CD4-positive, alpha-beta T cell (primary cell): Measurements from ENCODE around the gene RAD9A. TPM values are rescaled to one million over a fixed set of nuclear protein-coding genes. Genes with fewer than 3 reads are reported as not detected.
A peak's percentile ranks its signal among the peaks of the same experiment; 100 is the strongest.

ENCODE experiments used
- ATAC-seq: fragments of 200-7000 bp; cut with Tn5 transposase; one replicate; pipeline ENCODE4 v1.10.0; 2022; ENCODE audit warnings: mild to moderate bottlenecking; ENCODE audit not compliant: poor library complexity
- CTCF ChIA-PET: fragments of 350-600 bp; sonication (Branson Sonifier 250); formaldehyde crosslinking; loops from one replicate; lab custom pipeline; 2021; ENCODE audit warnings: antibody characterized with exemption, inconsistent platforms; lab: Charles Lee
- POLR2A ChIA-PET: fragments of 350-600 bp; sonication (Branson Sonifier 250); formaldehyde crosslinking; loops from one replicate; lab custom pipeline; 2021; ENCODE audit warnings: antibody characterized with exemption, inconsistent platforms; lab: Charles Lee
- DNase-seq, 14 experiments: peaks; one replicate each; pipeline ENCODE4 v3.0.0-alpha.2; 2013 to 2020; ENCODE audit warnings: mixed read lengths in 2 of 14
- H3K27ac ChIP-seq, 2 donors: one replicate each; pipeline versions ENCODE4 v1.5.1 to v1.7.0; 2013; ENCODE audit warnings: low read length in 2 of 2, low read depth in 1 of 2, mild to moderate bottlenecking in 1 of 2
- H3K27me3 ChIP-seq, 2 experiments: 1 replicate in 1 of 2; 2 replicates in 1 of 2; pipeline versions ENCODE4 v1.6.1 to v1.7.0; 2013; ENCODE audit warnings: low read length in 2 of 2, control low read depth in 1 of 2, mild to moderate bottlenecking in 1 of 2, moderate library complexity in 1 of 2; ENCODE audit not compliant: insufficient read depth in 2 of 2, control insufficient read depth in 1 of 2
- H3K36me3 ChIP-seq: one replicate; pipeline ENCODE4 v1.6.1; 2013; ENCODE audit warnings: low read length, control low read depth; ENCODE audit not compliant: insufficient read depth
- H3K4me1 ChIP-seq: one replicate; pipeline ENCODE4 v1.6.1; 2013; ENCODE audit warnings: low read length, control low read depth; ENCODE audit not compliant: insufficient read depth
- H3K4me3 ChIP-seq: one replicate; pipeline ENCODE4 v1.5.1; 2013; ENCODE audit warnings: mild to moderate bottlenecking, low read length, moderate library complexity
- H3K9me3 ChIP-seq, 2 experiments: 1 replicate in 1 of 2; 2 replicates in 1 of 2; pipeline versions ENCODE4 v1.6.1 to v1.7.0; 2013; ENCODE audit warnings: low read length in 2 of 2, mild to moderate bottlenecking in 2 of 2, control low read depth in 1 of 2, moderate library complexity in 1 of 2; ENCODE audit not compliant: control insufficient read depth in 1 of 2, insufficient read depth in 1 of 2
- H3K27ac Mint-ChIP-seq: one replicate; pipeline ENCODE4 v1.8.0; 2020; ENCODE audit warnings: mixed read lengths
- H3K27me3 Mint-ChIP-seq: one replicate; pipeline ENCODE4 v1.8.0; 2021; ENCODE audit warnings: mixed read lengths
- H3K36me3 Mint-ChIP-seq: one replicate; pipeline ENCODE4 v1.8.0; 2021; ENCODE audit warnings: low read depth, mixed read lengths
- H3K4me1 Mint-ChIP-seq: one replicate; pipeline ENCODE4 v1.8.0; 2021; ENCODE audit warnings: low read depth, mixed read lengths
- H3K4me3 Mint-ChIP-seq: one replicate; pipeline ENCODE4 v1.8.0; 2020; ENCODE audit warnings: mild to moderate bottlenecking, mixed read lengths
- H3K9me3 Mint-ChIP-seq: one replicate; pipeline ENCODE4 v1.8.0; 2020; ENCODE audit warnings: mixed read lengths
- intact Hi-C, 2 experiments: fragments of 100-400 bp; cut with DNase I in 1 of 2; cut with micrococcal nuclease in 1 of 2; formaldehyde crosslinking; loops; one replicate each; pipeline versions ENCODE4 v1.15.1 to v1.9.0; 2023 to 2025; cut with DNase I, micrococcal nuclease
- total RNA-seq, 174 experiments: library from RNA in 2 of 174; stranded (reverse) in 2 of 174; gene quantifications; one replicate each; pipeline ENCODE4 v1.2.3 and lab custom pipeline; 2021 to 2026
- TF ChIP-seq, protein P1 (sequence below): fragments of 200-600 bp; IDR thresholded peaks from one replicate; pipeline ENCODE4 v1.8.0; 2022; ENCODE audit warnings: antibody characterized with exemption, mild to moderate bottlenecking

The RAD9A gene
- total RNA-seq, 2 experiments from 2014 or later: 19.3 to 20.3 TPM

DNA sequence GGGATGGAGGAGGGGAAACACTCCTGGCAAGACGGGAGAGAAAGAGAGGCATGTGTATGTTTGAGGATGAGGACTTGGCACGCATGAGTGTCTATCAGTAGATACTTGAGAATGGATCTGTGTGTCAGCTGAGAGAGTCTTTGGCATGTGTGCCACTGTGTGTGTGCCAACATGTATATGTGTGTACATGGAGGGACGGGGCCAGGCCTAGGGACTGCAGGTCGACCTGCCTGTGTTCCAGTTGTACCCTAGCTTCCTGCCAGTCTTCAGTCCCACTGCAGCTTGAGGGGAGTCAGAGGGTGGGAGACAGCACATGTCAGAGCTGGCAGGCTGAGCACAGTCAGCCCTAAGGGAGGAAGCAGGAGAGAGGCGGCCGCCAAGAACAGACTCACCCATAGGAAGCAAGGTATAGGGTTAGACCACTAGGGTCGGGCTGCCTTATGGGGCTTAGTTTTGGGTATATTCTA lies 24.0 kb upstream of the RAD9A start:
- peaks cover 75% of the 10 kb centered on the region for H3K4me1 Mint-ChIP-seq
- DNase-seq: no peak
- TF ChIP-seq, protein P1, sequence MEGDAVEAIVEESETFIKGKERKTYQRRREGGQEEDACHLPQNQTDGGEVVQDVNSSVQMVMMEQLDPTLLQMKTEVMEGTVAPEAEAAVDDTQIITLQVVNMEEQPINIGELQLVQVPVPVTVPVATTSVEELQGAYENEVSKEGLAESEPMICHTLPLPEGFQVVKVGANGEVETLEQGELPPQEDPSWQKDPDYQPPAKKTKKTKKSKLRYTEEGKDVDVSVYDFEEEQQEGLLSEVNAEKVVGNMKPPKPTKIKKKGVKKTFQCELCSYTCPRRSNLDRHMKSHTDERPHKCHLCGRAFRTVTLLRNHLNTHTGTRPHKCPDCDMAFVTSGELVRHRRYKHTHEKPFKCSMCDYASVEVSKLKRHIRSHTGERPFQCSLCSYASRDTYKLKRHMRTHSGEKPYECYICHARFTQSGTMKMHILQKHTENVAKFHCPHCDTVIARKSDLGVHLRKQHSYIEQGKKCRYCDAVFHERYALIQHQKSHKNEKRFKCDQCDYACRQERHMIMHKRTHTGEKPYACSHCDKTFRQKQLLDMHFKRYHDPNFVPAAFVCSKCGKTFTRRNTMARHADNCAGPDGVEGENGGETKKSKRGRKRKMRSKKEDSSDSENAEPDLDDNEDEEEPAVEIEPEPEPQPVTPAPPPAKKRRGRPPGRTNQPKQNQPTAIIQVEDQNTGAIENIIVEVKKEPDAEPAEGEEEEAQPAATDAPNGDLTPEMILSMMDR: no peak
- H3K36me3 ChIP-seq: peaks cover 4% of the 10 kb centered on the region
- no peaks in the 10 kb centered on the region for H3K9me3 ChIP-seq
- H3K27me3 Mint-ChIP-seq: peaks cover 21% of the 10 kb centered on the region
- no peak overlapping the region for H3K4me3 ChIP-seq
- intact Hi-C loops: no loop called here
- no peak overlapping the region for H3K27ac ChIP-seq
- ChIA-PET CTCF (interaction anchor here (0.9 to 1.5 kb wide), 4 partner anchors 11 to 16 kb away, joined by 3 to 4 read pairs (median 3); no protein-coding TSS in a partner anchor), POLR2A (interaction anchor here (0.8 to 8.2 kb wide), 2 partner anchors 8 to 15 kb away, joined by 3 to 81 read pairs; partner anchors contain the start of gene POLD4)
- H3K27me3 ChIP-seq: no peaks in the 10 kb centered on the region
- ATAC-seq: no peak
- H3K9me3 Mint-ChIP-seq: no peaks in the 10 kb centered on the region
- peaks cover 84% of the 10 kb centered on the region for H3K4me1 ChIP-seq
- peak overlapping the region; percentile 4 for H3K27ac Mint-ChIP-seq
- no peaks in the 10 kb centered on the region for H3K36me3 Mint-ChIP-seq
- H3K4me3 Mint-ChIP-seq: no peak overlapping the region

- ATAC-seq (no peak), DNase-seq (peak in 3 of 14 experiments; percentile 13 to 53 (median 53))
- POLR2A ChIA-PET: interaction anchor here (2.4 to 8.2 kb wide), 2 partner anchors 16 to 33 kb away, joined by 6 to 81 read pairs; partner anchors contain the start of genes POLD4 and PPP1CA
- Mint-ChIP-seq H3K4me3 (peak overlapping the region; percentile 0), H3K4me1 (peaks cover 75% of the 10 kb centered on the region), H3K36me3 (peaks cover 3% of the 10 kb centered on the region), H3K27me3 (peaks cover 24% of the 10 kb centered on the region), H3K9me3 (no peaks in the 10 kb centered on the region), H3K27ac (peak overlapping the region; percentile 4)
- TF ChIP-seq, protein P1: no peak
- H3K27ac ChIP-seq: no peak overlapping the region
- H3K9me3 ChIP-seq: no peaks in the 10 kb centered on the region
- CTCF ChIA-PET: interaction anchor here (0.6 to 1.5 kb wide), 3 partner anchors 13 to 93 kb away, joined by 3 to 4 read pairs (median 4); no protein-coding TSS in a partner anchor
- no peaks in the 10 kb centered on the region for H3K27me3 ChIP-seq
- peaks cover 86% of the 10 kb centered on the region for H3K4me1 ChIP-seq
- intact Hi-C loops: no loop called here
- no peak overlapping the region for H3K4me3 ChIP-seq
- peaks cover 4% of the 10 kb centered on the region for H3K36me3 ChIP-seq
These were observed 23.2 kb upstream of the RAD9A start for GRCh38 chr11:67368621-67369020.

- TF ChIP-seq, protein P1: no peak
- peaks cover 86% of the 10 kb centered on the region for H3K4me1 ChIP-seq
These were observed 22.5 kb upstream of the RAD9A start for GRCh38 chr11:67369275-67369674.

More at GRCh38 chr11:67369275-67369674, 22.5 kb upstream of the RAD9A start:
- DNase-seq (no peak), ATAC-seq (no peak)
- Mint-ChIP-seq H3K27ac (peak overlapping the region; percentile 85), H3K27me3 (peaks cover 31% of the 10 kb centered on the region), H3K4me1 (peaks cover 75% of the 10 kb centered on the region), H3K4me3 (no peak overlapping the region), H3K36me3 (peaks cover 5% of the 10 kb centered on the region), H3K9me3 (no peaks in the 10 kb centered on the region)
- Histone ChIP-seq H3K27me3 (peaks cover 0 to 5% of the 10 kb centered on the region in 2 experiments), H3K9me3 (no peaks in the 10 kb centered on the region), H3K4me3 (no peak overlapping the region), H3K27ac (peak overlapping the region in 1 of 2 donors; percentile 9), H3K36me3 (peaks cover 4% of the 10 kb centered on the region)
- ChIA-PET CTCF (interaction anchor here (1.1 to 3.0 kb wide), 4 partner anchors 12 to 13 kb away, joined by 4 to 32 read pairs (median 9); no protein-coding TSS in a partner anchor), POLR2A (interaction anchor here (0.6 to 8.2 kb wide), 4 partner anchors 13 to 116 kb away, joined by 3 to 81 read pairs (median 5); partner anchors contain the start of genes POLD4 and PPP1CA)
- intact Hi-C loops: no loop called here
